K562 (cell line): ENCODE measurements around the gene LRRC74B. TPM values are rescaled to one million over a fixed set of nuclear protein-coding genes. Genes with fewer than 3 reads are reported as not detected.

ENCODE experiments used
- ARID4B ChIP-seq: sonication (generic); formaldehyde crosslinking; IDR thresholded peaks from 2 replicates; pipeline ENCODE4 v1.8.0; 2022; ENCODE audit warnings: mild to moderate bottlenecking, missing genetic modification reagents
- CBX2 ChIP-seq: fragments of 200-600 bp; sonication (generic); IDR thresholded peaks from one replicate; pipeline ENCODE4 v1.6.1; 2012; ENCODE audit warnings: mild to moderate bottlenecking, low read length, inconsistent platforms; ENCODE audit not compliant: insufficient read depth, poor library complexity, severe bottlenecking
- CBX5 ChIP-seq: IDR thresholded peaks from 2 replicates; pipeline ENCODE4 v1.6.1; 2014; ENCODE audit warnings: low read depth, borderline replicate concordance
- CCNT2 ChIP-seq: IDR thresholded peaks from 2 replicates; pipeline ENCODE4 v1.6.1; 2011; ENCODE audit warnings: borderline replicate concordance, low read depth, mild to moderate bottlenecking, moderate library complexity, mixed read lengths, low read length; ENCODE audit not compliant: insufficient read length; ENCODE audit errors: extremely low read depth
- HCFC1 ChIP-seq: IDR thresholded peaks from 2 replicates; pipeline ENCODE4 v1.6.1; 2012; ENCODE audit warnings: low read depth, low read length, improper control_type of control experiment
- HNRNPK ChIP-seq: fragments of 200-400 bp; formaldehyde crosslinking; IDR thresholded peaks from one replicate; pipeline ENCODE4 v1.6.1; 2018; ENCODE audit warnings: mild to moderate bottlenecking, low read depth, low read length; ENCODE audit not compliant: poor library complexity, severe bottlenecking
- KDM1A ChIP-seq, 2 experiments: fragments of 450-650 bp; IDR thresholded peaks; 2 replicates each; pipeline ENCODE4 v1.6.1; 2016; ENCODE audit warnings: mild to moderate bottlenecking in 2 of 2
- NCOR1 ChIP-seq: fragments of 450-650 bp; IDR thresholded peaks from 2 replicates; pipeline ENCODE4 v1.6.1; 2016; ENCODE audit warnings: mild to moderate bottlenecking, moderate library complexity
- OTX1 ChIP-seq: fragments of 450-650 bp; formaldehyde crosslinking; IDR thresholded peaks from 2 replicates; pipeline ENCODE4 v1.4.0; 2022; ENCODE audit warnings: mild to moderate bottlenecking
- RBM15 ChIP-seq: fragments of 200-400 bp; formaldehyde crosslinking; IDR thresholded peaks from 2 replicates; pipeline ENCODE4 v1.6.1; 2018; ENCODE audit warnings: mild to moderate bottlenecking, low read length, moderate library complexity; ENCODE audit not compliant: insufficient read depth
- RUNX1 ChIP-seq: sonication (generic); IDR thresholded peaks from 2 replicates; pipeline ENCODE4 v1.6.1; 2016; ENCODE audit warnings: antibody characterized with exemption, low read depth
- SLC30A9 ChIP-seq: fragments of 250-450 bp; sonication (Bioruptor Pico); IDR thresholded peaks from 2 replicates; pipeline ENCODE4 v1.8.0; 2022; ENCODE audit warnings: mild to moderate bottlenecking, moderate library complexity
- SNRNP70 ChIP-seq: fragments of 200-400 bp; formaldehyde crosslinking; optimal IDR thresholded peaks from 2 replicates; pipeline ENCODE3; 2017; ENCODE audit warnings: low read depth, low read length
- ZNF140 ChIP-seq: fragments of 250-450 bp; sonication (Bioruptor Pico); IDR thresholded peaks from 2 replicates; pipeline ENCODE4 v1.8.0; 2021; ENCODE audit warnings: moderate library complexity, mild to moderate bottlenecking, inconsistent platforms
- ZNF551 ChIP-seq: fragments of 250-450 bp; sonication (Bioruptor Pico); IDR thresholded peaks from 2 replicates; pipeline ENCODE4 v1.5.0; 2021; ENCODE audit warnings: mild to moderate bottlenecking, moderate library complexity
- ZNF586 ChIP-seq: fragments of 450-650 bp; formaldehyde crosslinking; conservative IDR thresholded peaks from 2 replicates; pipeline ENCODE4 v1.4.0; 2020; ENCODE audit warnings: mild to moderate bottlenecking, moderate library complexity
- ZNF707 ChIP-seq: fragments of 250-450 bp; sonication (Bioruptor Pico); conservative IDR thresholded peaks from 2 replicates; pipeline ENCODE4 v1.8.0; 2022; ENCODE audit warnings: inconsistent platforms, mild to moderate bottlenecking, moderate library complexity
- ZNF75A ChIP-seq: fragments of 450-650 bp; formaldehyde crosslinking; IDR thresholded peaks from 2 replicates; pipeline ENCODE4 v1.4.0; 2020; ENCODE audit warnings: mild to moderate bottlenecking
- ZNF766 ChIP-seq: fragments of 200-800 bp; sonication (Bioruptor generic); conservative IDR thresholded peaks from 2 replicates; pipeline ENCODE4 v1.6.1; 2016; ENCODE audit warnings: missing genetic modification characterization, missing compliant biosample characterization
- polyA plus RNA-seq, 8 experiments: library from polyadenylated mRNA; depleted of rRNA in 4 of 8; stranded (reverse) in 5 of 8; unstranded in 3 of 8; fragments of >200 nt; fragmentation: Nextera tagmentation in 2 of 8; fragmentation: Illumina TruSeq in 1 of 8; extraction: Ambion mirVana in 2 of 8; extraction: Trizol in 1 of 8; gene quantifications; 2 replicates each; pipeline versions ENCODE4 v1.2.1 to v1.2.3, GENCODE V29; 2011 to 2014; ENCODE audit warnings: inconsistent platforms in 1 of 8, missing spikeins in 1 of 8
- total RNA-seq, 7 experiments: library from RNA; depleted of rRNA in 6 of 7; stranded (reverse); fragments of >200 nt in 6 of 7; fragmentation: Illumina TruSeq in 2 of 7; extraction: Trizol in 2 of 7; gene quantifications; 2 replicates each; pipeline versions ENCODE4 v1.2.1 to v1.2.3, GENCODE V29; 2011 to 2021; ENCODE audit warnings: low replicate concordance in 1 of 7
- TF ChIP-seq, protein P1 (sequence below): fragments of 450-650 bp; IDR thresholded peaks from 2 replicates; pipeline ENCODE4 v1.6.1; 2016; ENCODE audit warnings: low read depth, mild to moderate bottlenecking, moderate library complexity
- TF ChIP-seq, protein P2 (sequence below): fragments of 250-450 bp; sonication (Bioruptor Pico); IDR thresholded peaks from 2 replicates; pipeline ENCODE4 v1.5.0; 2021; ENCODE audit warnings: mild to moderate bottlenecking, borderline replicate concordance

The LRRC74B gene
- total and polyA plus RNA-seq, 9 of the 15 experiments (the other 6 are each of a cell fraction or from before 2014, with no cell fraction given): not detected

DNA sequence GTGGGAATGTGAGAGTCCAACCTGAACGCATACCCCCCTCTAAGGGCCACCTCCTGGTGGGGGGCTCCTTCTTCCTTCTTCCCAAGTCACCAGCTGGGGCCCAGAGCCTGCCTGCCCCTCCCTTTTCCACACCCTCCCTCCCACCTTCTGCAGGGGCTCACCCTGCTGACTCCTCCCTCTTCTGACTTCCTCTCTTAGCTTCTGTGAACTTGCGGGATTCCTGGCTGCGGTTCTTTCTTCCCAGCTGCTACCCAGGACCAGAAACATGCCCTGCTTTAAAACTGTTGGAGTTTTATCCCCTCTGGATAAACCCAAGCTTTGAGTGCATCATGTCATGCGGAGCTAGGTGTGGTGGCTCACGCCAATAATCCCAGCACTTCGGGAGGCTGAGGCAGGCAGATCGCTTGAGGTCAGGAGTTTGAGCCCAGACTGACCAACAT is 10.2 kb downstream of the LRRC74B start (continued):
- TF ChIP-seq ARID4B (no peak), CBX5 (no peak), RBM15 (no peak), HNRNPK (no peak), KDM1A (IDR thresholded peaks at IDR 0.05) (no peak), ZNF140 (CRISPR knock-in tag) (no peak), CCNT2 (no peak), HCFC1 (peak; percentile 34; the same call in 1 of the 2 replicates), SNRNP70 (no peak), ZNF75A (CRISPR knock-in tag) (no peak), OTX1 (CRISPR knock-in tag) (peak; percentile 80; the same call in 1 of the 2 replicates), NCOR1 (no peak), ZNF707 (CRISPR knock-in tag) (0 out of 2 replicates have a peak, but pooled peaks have one; percentile 12), CBX2 (no peak), ZNF766 (CRISPR knock-in tag) (no peak), RUNX1 (no peak; the same call in 1 of the 2 replicates), SLC30A9 (CRISPR knock-in tag) (no peak), ZNF586 (CRISPR knock-in tag) (no peak), ZNF551 (CRISPR knock-in tag) (no peak)
- TF ChIP-seq, protein P1, sequence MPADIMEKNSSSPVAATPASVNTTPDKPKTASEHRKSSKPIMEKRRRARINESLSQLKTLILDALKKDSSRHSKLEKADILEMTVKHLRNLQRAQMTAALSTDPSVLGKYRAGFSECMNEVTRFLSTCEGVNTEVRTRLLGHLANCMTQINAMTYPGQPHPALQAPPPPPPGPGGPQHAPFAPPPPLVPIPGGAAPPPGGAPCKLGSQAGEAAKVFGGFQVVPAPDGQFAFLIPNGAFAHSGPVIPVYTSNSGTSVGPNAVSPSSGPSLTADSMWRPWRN: no peak
- TF ChIP-seq, protein P2, sequence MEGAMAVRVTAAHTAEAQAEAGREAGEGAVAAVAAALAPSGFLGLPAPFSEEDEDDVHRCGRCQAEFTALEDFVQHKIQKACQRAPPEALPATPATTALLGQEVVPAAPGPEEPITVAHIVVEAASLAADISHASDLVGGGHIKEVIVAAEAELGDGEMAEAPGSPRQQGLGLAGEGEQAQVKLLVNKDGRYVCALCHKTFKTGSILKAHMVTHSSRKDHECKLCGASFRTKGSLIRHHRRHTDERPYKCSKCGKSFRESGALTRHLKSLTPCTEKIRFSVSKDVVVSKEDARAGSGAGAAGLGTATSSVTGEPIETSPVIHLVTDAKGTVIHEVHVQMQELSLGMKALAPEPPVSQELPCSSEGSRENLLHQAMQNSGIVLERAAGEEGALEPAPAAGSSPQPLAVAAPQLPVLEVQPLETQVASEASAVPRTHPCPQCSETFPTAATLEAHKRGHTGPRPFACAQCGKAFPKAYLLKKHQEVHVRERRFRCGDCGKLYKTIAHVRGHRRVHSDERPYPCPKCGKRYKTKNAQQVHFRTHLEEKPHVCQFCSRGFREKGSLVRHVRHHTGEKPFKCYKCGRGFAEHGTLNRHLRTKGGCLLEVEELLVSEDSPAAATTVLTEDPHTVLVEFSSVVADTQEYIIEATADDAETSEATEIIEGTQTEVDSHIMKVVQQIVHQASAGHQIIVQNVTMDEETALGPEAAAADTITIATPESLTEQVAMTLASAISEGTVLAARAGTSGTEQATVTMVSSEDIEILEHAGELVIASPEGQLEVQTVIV (CRISPR knock-in tag): no peak
